ENCODE measurements around the gene COX6B2. TPM values are rescaled to one million over a fixed set of nuclear protein-coding genes. Genes with fewer than 3 reads are reported as not detected.

The COX6B2 gene
- total and polyA plus RNA-seq, 2 of the 13 experiments (the other 11 are each of a cell fraction or from before 2014, with no cell fraction given): 0.21 TPM; not detected in 1

DNA sequence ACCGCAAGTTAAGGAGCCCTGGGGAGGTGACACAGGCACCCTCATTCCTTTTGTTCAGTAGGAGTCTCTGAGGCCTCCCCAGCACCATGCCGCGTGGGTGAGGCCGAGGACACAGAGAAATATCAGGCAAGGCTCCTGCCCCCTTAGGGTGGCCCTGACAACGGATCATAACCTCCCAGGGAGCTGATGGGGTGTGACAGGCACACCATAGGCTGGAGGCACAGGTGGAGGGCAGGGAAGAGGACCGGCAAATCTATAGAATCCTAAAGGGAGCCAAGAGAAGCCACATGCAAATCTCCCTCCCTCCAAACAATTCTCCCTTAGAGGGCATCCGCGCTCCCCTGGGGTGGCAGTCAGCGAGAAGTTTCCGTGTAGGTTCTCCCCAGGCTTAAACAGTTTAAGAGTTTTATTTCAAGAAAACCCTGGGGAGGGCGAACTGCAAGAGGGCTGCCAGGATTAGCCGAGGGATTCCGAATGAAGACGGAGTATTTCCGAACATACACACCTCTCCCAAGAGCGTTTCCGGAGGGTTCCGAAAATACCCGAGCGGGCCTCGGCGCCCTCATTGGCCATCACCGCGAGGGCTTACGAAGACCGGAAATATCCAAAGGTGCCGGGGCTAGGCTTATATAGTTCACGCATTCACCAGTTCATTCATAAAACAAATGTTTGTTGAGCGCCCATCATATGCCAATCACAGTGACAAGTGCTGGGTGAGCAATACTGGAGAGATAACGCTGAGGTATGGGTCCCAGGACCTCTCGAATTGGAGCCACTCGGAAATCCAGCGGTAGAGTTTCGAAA lies 30.6 kb upstream of the COX6B2 start (continued):
- TF ChIP-seq, protein P1, sequence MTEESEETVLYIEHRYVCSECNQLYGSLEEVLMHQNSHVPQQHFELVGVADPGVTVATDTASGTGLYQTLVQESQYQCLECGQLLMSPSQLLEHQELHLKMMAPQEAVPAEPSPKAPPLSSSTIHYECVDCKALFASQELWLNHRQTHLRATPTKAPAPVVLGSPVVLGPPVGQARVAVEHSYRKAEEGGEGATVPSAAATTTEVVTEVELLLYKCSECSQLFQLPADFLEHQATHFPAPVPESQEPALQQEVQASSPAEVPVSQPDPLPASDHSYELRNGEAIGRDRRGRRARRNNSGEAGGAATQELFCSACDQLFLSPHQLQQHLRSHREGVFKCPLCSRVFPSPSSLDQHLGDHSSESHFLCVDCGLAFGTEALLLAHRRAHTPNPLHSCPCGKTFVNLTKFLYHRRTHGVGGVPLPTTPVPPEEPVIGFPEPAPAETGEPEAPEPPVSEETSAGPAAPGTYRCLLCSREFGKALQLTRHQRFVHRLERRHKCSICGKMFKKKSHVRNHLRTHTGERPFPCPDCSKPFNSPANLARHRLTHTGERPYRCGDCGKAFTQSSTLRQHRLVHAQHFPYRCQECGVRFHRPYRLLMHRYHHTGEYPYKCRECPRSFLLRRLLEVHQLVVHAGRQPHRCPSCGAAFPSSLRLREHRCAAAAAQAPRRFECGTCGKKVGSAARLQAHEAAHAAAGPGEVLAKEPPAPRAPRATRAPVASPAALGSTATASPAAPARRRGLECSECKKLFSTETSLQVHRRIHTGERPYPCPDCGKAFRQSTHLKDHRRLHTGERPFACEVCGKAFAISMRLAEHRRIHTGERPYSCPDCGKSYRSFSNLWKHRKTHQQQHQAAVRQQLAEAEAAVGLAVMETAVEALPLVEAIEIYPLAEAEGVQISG (CRISPR knock-in tag; IDR thresholded peaks at IDR 0.05): no peak
- TF ChIP-seq REPIN1 (CRISPR knock-in tag; IDR thresholded peaks at IDR 0.05; ENCODE audit: borderline replicate concordance, low read depth) (0 out of 2 replicates have a peak, but pooled peaks have one; percentile 46), ZNF234 (CRISPR knock-in tag; conservative IDR thresholded peaks at IDR 0.05) (no peak), ZNF839 (CRISPR knock-in tag; IDR thresholded peaks at IDR 0.05; ENCODE audit: borderline replicate concordance) (no peak; the same call in 1 of the 2 replicates), PRMT3 (CRISPR knock-in tag; IDR thresholded peaks at IDR 0.05; ENCODE audit: borderline replicate concordance, low read depth) (no peak), ZNF30 (CRISPR knock-in tag; IDR thresholded peaks at IDR 0.05) (no peak), SRY (CRISPR knock-in tag; IDR thresholded peaks at IDR 0.05) (no peak; the same call in 1 of the 2 replicates), POLR2G (IDR thresholded peaks at IDR 0.05; ENCODE audit: low read depth, low read length) (no peak), HOXA5 (CRISPR knock-in tag; IDR thresholded peaks at IDR 0.05) (0 out of 2 replicates have a peak, but pooled peaks have one; percentile 13), CHD4 (IDR thresholded peaks at IDR 0.05; ENCODE audit: borderline replicate concordance, low read length) (no peak), ZNF460 (CRISPR knock-in tag; IDR thresholded peaks at IDR 0.05; ENCODE audit: borderline replicate concordance) (no peak), ZFP62 (CRISPR knock-in tag; IDR thresholded peaks at IDR 0.05) (no peak), PHB2 (IDR thresholded peaks at IDR 0.05; ENCODE audit: partially characterized antibody) (no peak), TGIF2 (CRISPR knock-in tag; IDR thresholded peaks at IDR 0.05) (no peak), AGO1 (IDR thresholded peaks at IDR 0.05; ENCODE audit: low read depth, low read length, poor library complexity, severe bottlenecking) (no peak), REL (CRISPR knock-in tag; conservative IDR thresholded peaks at IDR 0.05) (no peak), NCOA1 (CRISPR knock-in tag; IDR thresholded peaks at IDR 0.05) (no peak), NFE2 (CRISPR knock-in tag; IDR thresholded peaks at IDR 0.05) (no peak), ZSCAN9 (CRISPR knock-in tag; IDR thresholded peaks at IDR 0.05; ENCODE audit: borderline replicate concordance) (0 out of 2 replicates have a peak, but pooled peaks have one; percentile 11), ZNF570 (CRISPR knock-in tag; IDR thresholded peaks at IDR 0.05; ENCODE audit: borderline replicate concordance) (no peak), RCOR2 (CRISPR knock-in tag; IDR thresholded peaks at IDR 0.05) (no peak), TAF1 (CRISPR knock-in tag; IDR thresholded peaks at IDR 0.05) (no peak), MED13 (CRISPR knock-in tag; IDR thresholded peaks at IDR 0.05) (no peak), MBD4 (IDR thresholded peaks at IDR 0.05; ENCODE audit: borderline replicate concordance, low read length) (no peak)
- TF ChIP-seq, protein P2, sequence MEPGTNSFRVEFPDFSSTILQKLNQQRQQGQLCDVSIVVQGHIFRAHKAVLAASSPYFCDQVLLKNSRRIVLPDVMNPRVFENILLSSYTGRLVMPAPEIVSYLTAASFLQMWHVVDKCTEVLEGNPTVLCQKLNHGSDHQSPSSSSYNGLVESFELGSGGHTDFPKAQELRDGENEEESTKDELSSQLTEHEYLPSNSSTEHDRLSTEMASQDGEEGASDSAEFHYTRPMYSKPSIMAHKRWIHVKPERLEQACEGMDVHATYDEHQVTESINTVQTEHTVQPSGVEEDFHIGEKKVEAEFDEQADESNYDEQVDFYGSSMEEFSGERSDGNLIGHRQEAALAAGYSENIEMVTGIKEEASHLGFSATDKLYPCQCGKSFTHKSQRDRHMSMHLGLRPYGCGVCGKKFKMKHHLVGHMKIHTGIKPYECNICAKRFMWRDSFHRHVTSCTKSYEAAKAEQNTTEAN (CRISPR knock-in tag; conservative IDR thresholded peaks at IDR 0.05): no peak
- TF ChIP-seq, protein P3, sequence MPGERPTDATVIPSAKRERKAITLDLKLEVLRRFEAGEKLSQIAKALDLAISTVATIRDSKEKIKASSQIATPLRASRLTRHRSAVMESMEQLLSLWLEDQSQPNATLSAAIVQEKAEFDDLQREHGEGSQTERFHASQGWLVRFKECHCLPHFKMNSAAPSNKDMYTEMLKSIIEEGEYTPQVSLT (CRISPR knock-in tag; IDR thresholded peaks at IDR 0.05; ENCODE audit: borderline replicate concordance, low read depth): no peak

Data from HepG2 (cell line).